T-helper 2 cell treated with Interferon-gamma antibody and Interleukin-4, amounts not matched to agents 5 μg/mL and 100 μg/mL, for 36 hours (primary cell): ENCODE results near the gene TARS2.

Experiments
- DNase-seq: peaks from one replicate; pipeline ENCODE4 v3.0.0; 2021; ENCODE audit warnings: low spot score
- H3K27ac Mint-ChIP-seq: one replicate; pipeline ENCODE4 v1.8.0; 2021; ENCODE audit warnings: mild to moderate bottlenecking, mixed read lengths
- H3K27me3 Mint-ChIP-seq: one replicate; pipeline ENCODE4 v1.8.0; 2021; ENCODE audit warnings: low read depth, mixed read lengths
- H3K36me3 Mint-ChIP-seq: one replicate; pipeline ENCODE4 v1.8.0; 2021; ENCODE audit warnings: low read depth, mixed read lengths
- H3K4me1 Mint-ChIP-seq: one replicate; pipeline ENCODE4 v1.8.0; 2021; ENCODE audit warnings: low read depth, mixed read lengths
- H3K4me3 Mint-ChIP-seq: one replicate; pipeline ENCODE4 v1.8.0; 2022; ENCODE audit warnings: mild to moderate bottlenecking, moderate library complexity, mixed read lengths
- H3K9me3 Mint-ChIP-seq: one replicate; pipeline ENCODE4 v1.8.0; 2021; ENCODE audit warnings: mixed read lengths

Gene TARS2

DNA sequence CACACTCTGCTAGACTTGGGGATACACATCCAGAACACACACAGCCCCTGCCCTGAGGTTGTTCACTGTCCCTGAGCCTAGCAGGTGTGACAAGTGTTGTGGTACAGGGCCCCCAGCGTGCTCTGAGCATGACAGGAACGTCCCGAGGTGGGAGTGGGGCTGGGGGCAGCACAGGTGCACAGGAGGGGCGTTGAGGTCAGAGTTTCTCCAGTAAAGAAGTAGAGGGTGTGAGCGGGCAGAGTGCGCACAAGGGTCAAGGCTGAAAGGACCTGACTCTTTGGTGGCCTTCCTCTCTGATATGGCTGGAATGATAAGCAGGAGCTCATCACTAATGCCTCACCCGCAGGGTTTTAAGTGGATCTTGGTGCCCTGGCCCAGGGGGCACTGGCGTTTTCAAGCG lies 27.0 kb downstream of the TARS2 start:
- no peaks in the 10 kb centered on the region for H3K9me3 Mint-ChIP-seq
- DNase-seq: no peak
- H3K27ac Mint-ChIP-seq: no peak overlapping the region
- no peaks in the 10 kb centered on the region for H3K27me3 Mint-ChIP-seq
- H3K36me3 Mint-ChIP-seq: peaks cover 4% of the 10 kb centered on the region
- H3K4me3 Mint-ChIP-seq: peak overlapping the region; percentile 90
- peaks cover 10% of the 10 kb centered on the region for H3K4me1 Mint-ChIP-seq

DNA sequence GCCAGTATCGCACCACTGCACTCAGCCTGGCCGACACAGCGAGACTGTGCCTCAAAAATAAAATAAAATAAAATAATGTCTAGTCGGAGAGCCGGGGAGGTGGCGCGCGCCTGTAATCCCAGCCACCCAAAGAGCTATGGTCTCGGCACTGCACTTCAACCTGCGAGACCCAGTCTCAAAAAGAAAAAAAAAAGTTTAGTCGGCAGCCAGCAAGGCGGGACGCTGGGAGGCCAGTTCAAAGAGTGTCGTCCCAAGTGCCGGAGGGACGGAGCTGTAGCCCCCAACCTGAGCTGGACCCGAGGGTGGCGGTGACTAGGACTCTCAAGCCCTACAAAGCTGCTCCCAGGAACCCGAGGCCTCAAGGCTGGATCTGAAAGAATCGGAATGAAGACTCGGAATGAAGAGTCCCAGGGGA lies 27.7 kb downstream of the TARS2 start:
- Mint-ChIP-seq H3K4me3 (peak overlapping the region; percentile 90), H3K27ac (no peak overlapping the region), H3K27me3 (no peaks in the 10 kb centered on the region), H3K9me3 (no peaks in the 10 kb centered on the region), H3K4me1 (peaks cover 10% of the 10 kb centered on the region), H3K36me3 (peaks cover 4% of the 10 kb centered on the region)
- no peak for DNase-seq

DNA sequence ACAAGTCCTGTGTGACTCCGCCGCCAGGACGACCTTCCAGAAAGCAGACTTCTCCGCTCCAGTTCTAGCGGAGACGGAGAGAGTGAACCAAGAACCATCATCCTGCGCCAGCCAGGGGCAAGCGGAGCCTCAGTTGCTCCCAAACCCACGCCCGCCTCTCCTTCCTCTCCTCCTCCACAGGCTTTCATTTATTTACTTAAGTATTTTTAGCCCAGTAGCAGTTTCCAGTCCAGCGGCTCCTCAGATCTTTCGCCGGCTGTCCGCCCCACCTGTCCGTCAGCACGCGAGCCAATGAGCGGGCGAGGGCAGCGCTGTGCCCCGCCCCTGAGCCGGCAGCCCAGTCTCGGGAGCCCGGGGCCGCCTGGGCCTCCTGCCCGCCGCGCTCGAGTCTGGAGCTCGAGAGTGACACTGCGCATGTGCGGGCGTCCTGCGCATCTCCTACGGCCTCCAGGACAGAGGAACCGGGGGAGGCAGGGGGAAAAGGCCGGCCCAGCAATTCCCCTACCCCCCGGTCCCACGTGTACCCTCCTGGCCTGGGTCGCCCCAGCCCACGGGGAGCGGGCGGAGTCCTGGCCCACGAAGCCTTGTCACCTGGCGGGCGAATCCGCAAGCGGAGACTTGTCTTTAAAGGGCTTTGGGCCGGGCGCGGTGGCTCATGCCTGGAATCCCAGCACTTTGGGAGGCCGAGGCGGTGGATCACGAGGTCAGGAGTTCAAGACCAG lies 28.3 kb downstream of the TARS2 start, which contains the start of gene FALEC:
TSS of gene FALEC (plus strand) at position 425 of the 722 bp plus-strand sequence.
- H3K4me1 Mint-ChIP-seq: peaks cover 10% of the 10 kb centered on the region
- peaks cover 4% of the 10 kb centered on the region for H3K36me3 Mint-ChIP-seq
- H3K4me3 Mint-ChIP-seq: peak within 1 kb of the TSS; percentile 90
- no peaks in the 10 kb centered on the region for H3K27me3 Mint-ChIP-seq
- peak within 1 kb of the TSS; percentile 47 for H3K27ac Mint-ChIP-seq
- H3K9me3 Mint-ChIP-seq: no peaks in the 10 kb centered on the region
- DNase-seq: peak; percentile 96

DNA sequence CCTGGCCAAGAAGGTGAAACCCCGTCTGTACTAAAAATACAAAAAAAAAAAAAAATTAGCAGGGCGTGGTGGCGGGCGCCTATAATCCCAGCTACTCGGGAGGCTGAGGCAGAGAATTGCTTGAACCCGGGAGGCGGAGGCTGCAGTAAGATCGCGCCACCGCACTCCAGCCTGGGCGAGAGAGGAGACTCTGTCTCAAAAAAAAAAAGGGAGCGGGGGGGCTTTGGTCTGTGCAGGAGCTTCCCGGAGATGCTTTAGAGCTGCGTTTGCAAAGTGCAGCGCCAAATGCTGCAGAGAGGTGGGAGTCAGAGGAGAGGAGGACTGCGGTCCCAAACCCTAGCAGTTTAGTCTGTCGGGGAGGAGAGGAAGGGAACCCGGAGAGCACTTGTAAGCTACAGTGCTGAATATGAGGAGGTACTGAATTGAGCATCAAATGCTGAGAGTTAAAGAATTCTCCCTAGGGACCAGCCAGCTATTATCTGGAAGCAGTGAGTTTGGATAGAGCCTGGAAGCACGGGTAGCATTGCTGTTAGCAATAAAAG lies 28.9 kb downstream of the TARS2 start:
- peak overlapping the region; percentile 24 for H3K27ac Mint-ChIP-seq

DNA sequence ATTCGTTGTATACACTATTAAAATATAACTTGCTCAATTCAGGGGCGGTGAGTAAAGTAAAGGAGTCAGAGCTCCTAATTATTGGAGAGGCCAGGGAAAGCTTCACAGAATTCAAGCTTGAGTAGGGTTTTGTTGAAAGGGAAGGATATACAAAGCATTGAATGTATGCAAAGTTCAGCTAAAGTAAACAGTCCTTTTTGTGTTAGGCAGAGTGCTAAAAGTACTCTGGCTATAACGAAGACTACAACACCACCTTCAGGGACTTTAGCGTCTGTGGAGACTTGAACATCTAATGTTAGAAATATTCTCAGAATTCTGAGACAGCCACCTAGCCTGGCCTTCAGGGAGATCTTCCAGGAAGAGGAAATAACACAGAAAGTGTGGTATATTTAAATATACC lies 29.4 kb downstream of the TARS2 start:
- no peaks in the 10 kb centered on the region for H3K27me3 Mint-ChIP-seq
- H3K9me3 Mint-ChIP-seq: no peaks in the 10 kb centered on the region
- peaks cover 4% of the 10 kb centered on the region for H3K36me3 Mint-ChIP-seq
- H3K27ac Mint-ChIP-seq: peak overlapping the region; percentile 24
- peak overlapping the region; percentile 90 for H3K4me3 Mint-ChIP-seq
- DNase-seq: no peak
- H3K4me1 Mint-ChIP-seq: peaks cover 12% of the 10 kb centered on the region

More for the DNA sequence above, 28.9 kb downstream of the TARS2 start:
- DNase-seq: no peak
- H3K36me3 Mint-ChIP-seq: peaks cover 4% of the 10 kb centered on the region
- H3K9me3 Mint-ChIP-seq: no peaks in the 10 kb centered on the region
- no peaks in the 10 kb centered on the region for H3K27me3 Mint-ChIP-seq
- H3K4me3 Mint-ChIP-seq: peak overlapping the region; percentile 90
- H3K4me1 Mint-ChIP-seq: peaks cover 11% of the 10 kb centered on the region

DNA sequence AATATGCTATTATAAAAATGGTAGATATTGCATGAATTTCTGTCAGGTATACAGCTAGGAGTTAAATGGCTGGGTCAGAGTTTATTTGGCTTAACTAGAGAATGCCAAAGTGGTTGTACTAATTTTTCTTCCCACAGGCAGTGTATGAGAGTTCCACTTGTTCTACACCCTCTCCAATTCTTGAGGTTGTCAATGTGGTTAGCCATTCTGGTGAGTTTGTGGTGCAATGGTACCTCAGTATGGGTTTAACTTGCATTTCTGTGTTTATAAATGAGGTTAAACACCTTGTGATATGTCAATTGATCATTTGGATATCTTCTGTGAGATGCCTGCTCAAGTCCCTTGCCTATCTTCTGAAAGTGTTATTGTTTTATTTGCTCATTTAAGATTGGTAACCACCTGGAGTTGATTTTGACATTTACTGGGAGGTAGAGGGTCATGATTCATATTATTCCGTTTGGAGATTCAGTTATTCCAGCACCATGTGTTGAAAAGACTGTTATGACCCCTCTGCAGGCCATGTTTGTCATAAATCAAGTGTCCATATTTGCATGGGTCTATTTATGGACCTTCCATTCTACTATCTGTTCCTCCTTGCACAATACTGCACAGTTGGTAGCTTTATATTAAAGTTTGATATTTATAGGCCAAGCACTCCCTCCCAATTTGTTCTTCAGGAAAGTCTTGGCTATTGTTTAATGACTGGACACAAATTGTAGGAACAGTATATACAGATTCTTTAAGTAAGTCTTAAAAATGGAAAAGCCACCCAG lies 34.2 kb downstream of the TARS2 start:
- DNase-seq: no peak
- Mint-ChIP-seq H3K9me3 (no peaks in the 10 kb centered on the region), H3K4me3 (no peak overlapping the region), H3K4me1 (peaks cover 7% of the 10 kb centered on the region), H3K27ac (no peak overlapping the region), H3K36me3 (no peaks in the 10 kb centered on the region), H3K27me3 (no peaks in the 10 kb centered on the region)

DNA sequence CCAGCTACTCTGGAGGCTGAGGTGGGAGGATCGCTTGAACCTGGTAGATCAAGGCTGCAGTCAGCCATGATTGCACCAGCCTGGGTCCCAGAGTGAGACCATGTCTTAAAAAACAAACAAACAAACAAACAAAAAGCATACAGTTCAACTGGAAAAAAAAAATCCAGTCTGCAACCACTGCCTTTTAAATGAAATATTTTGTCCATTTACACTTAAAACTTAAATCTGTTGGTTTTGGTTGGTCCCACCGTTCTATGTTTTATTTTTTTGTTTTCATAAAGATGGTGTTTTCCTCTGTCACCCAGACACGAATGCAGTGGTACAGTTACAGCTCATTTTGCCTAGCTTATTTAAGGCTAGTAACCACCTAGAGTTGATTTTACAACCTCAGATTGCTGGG lies 38.1 kb downstream of the TARS2 start:
- Mint-ChIP-seq H3K4me3 (no peak overlapping the region), H3K27ac (no peak overlapping the region), H3K4me1 (peaks cover 2% of the 10 kb centered on the region), H3K36me3 (no peaks in the 10 kb centered on the region), H3K9me3 (no peaks in the 10 kb centered on the region), H3K27me3 (no peaks in the 10 kb centered on the region)
- no peak for DNase-seq

DNA sequence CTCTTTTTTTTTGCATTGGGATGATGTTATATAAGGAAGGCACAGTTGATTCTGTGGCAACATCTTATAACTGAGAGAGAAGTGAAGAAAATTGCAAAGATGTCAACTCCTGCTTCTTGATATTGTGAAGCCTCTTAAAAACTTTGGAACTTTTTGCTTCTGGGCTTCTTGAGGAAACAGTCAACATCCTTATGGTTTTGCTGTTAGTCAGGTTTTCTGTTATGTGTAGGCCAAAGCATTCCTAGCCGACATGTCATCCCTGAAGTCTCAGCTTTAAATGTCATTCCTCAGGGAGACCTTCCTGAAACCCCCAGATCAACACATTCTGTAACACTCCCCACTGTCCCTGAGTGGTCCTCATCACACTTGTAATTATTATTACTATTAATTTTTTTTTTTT lies 41.0 kb downstream of the TARS2 start:
- no peak for DNase-seq
- Mint-ChIP-seq H3K4me1 (peaks cover 3% of the 10 kb centered on the region), H3K27ac (no peak overlapping the region), H3K27me3 (no peaks in the 10 kb centered on the region), H3K36me3 (no peaks in the 10 kb centered on the region), H3K4me3 (no peak overlapping the region), H3K9me3 (no peaks in the 10 kb centered on the region)

DNA sequence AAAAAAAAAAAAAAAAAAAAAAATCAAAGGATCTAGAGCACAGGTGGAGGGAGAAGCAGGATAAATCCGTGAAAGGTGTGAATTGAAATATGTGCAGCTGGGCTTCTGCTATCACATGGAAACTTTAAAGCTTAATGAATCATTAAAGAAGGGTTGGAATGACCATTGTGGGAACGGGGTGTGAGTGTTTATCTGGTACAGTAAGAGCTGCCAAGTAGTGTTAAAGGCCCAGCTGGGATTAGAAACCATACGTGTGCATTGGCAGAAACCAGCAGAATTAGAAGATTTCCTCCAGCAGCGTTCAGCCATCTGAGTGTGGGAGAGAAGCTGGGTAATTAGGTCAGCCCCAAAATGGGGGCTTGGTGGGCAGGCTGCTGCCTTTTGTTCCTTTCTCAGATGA lies 41.8 kb downstream of the TARS2 start:
- Mint-ChIP-seq H3K27me3 (no peaks in the 10 kb centered on the region), H3K9me3 (no peaks in the 10 kb centered on the region), H3K4me1 (peaks cover 3% of the 10 kb centered on the region), H3K27ac (no peak overlapping the region), H3K36me3 (no peaks in the 10 kb centered on the region), H3K4me3 (no peak overlapping the region)
- DNase-seq: no peak

DNA sequence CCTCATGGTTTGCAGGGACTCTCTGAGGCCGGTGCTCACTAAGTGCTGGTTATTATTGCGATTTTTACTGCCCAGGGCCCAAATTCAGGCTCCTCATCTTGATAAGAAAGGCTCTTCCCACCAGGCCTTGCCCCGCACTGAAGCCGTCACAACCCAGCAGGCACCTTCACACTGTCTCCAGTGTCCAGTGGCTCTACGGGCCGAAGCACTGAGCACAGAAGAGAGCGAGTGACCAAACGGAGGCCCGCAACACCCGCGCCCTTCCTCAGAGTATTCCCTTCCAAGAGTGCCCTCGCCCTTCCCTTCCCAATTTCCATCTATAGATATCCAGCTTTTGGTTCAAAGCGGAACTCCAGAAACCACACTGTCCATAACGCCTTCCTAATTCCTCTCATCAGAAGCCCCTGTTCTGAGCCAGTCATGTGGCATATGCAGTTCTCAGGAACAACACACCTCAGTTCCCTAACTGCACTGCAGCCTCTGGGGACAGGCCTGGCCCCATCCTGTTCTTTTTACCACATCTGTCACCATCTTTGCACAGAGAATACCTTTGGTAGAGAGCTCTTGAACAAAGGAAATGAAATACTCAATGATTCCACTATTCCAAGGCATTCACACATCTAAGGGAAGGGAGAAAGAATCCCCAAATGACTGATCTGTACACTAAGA lies 43.4 kb downstream of the TARS2 start:
- no peaks in the 10 kb centered on the region for H3K36me3 Mint-ChIP-seq
- H3K27ac Mint-ChIP-seq: no peak overlapping the region
- H3K4me3 Mint-ChIP-seq: no peak overlapping the region
- no peak for DNase-seq
- H3K9me3 Mint-ChIP-seq: no peaks in the 10 kb centered on the region
- peaks cover 3% of the 10 kb centered on the region for H3K4me1 Mint-ChIP-seq
- H3K27me3 Mint-ChIP-seq: no peaks in the 10 kb centered on the region

DNA sequence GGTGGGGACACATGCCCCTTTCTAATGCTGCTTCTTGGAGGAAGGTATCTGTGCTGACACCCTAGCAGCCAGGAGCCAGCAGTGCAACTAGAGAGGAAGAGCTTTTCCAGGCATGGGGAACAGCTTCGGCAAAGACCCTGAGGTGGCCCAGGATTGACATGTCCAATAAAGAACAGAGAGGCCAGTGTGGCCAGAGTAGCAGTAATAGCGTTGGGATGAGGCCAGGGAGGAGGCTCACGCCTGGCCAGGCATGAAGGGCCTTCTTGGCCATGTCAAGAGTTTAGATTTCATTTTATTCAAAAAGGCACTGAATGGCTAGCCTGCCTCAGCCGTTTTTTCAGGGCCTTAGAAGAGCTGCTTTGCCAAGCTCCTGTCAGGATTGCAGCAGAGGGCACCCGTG lies 45.6 kb downstream of the TARS2 start:
- Mint-ChIP-seq H3K4me3 (no peak overlapping the region), H3K27me3 (no peaks in the 10 kb centered on the region), H3K9me3 (no peaks in the 10 kb centered on the region), H3K4me1 (peaks cover 3% of the 10 kb centered on the region), H3K27ac (no peak overlapping the region), H3K36me3 (no peaks in the 10 kb centered on the region)
- DNase-seq: no peak

DNA sequence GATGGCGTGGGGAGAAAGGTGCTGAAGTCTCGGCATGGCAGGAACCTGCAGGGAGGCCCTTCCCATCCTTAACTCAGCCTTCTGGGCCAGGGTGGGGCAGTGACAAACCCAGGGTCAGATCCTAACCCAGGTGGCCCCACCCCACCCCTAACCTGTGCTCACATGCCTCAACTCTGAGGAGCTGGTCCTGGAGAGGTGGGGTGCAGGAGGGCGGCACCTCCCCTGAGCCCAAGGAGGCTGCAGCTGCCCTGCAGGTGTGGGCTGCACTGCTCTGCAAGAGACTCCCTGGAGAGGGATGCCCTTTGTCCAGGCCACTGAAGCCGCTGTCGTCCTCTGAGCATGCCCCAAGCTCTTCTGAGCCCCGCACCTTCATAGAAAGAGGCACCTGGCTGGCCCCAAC lies 46.8 kb downstream of the TARS2 start:
- Mint-ChIP-seq H3K36me3 (no peaks in the 10 kb centered on the region), H3K27ac (no peak overlapping the region), H3K27me3 (no peaks in the 10 kb centered on the region), H3K9me3 (no peaks in the 10 kb centered on the region), H3K4me3 (no peak overlapping the region), H3K4me1 (peaks cover 3% of the 10 kb centered on the region)
- DNase-seq: no peak

DNA sequence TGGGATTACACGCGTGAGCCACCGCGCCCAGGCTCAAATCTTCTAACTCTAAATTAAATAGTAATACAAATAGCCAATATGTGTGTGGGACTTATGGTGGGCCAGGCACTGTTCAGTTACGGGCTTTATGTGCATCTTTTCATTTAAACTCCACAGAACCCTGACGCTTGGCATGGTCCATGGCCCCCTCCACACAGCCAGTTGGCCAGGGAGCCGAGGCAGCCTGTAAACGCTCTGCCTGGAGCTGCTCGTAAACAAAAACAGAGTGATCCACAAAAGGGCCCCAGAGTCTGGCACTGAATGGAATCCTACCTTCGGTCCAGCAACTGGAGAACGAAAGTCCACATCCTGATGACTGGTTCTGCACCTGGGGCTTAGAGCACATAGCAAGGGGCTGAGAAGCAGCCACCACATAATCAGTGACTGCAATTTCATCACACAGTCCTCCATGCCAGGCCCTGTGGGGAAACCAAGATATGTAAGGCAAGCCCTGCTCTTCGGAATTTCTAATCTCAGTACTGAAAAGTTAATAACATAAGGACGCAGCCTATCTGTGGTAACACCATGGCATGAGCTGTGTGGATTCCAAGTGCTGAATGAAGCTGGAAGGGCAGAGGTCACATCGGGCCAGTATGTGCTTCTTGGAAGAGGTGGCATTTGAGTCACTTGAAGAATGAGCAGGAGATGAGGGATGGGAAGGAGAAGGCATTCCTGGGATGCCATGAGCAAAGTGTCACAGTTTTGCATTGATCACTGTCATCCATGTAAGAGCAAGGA lies 48.5 kb downstream of the TARS2 start:
- Mint-ChIP-seq H3K9me3 (no peaks in the 10 kb centered on the region), H3K4me3 (no peak overlapping the region), H3K27me3 (no peaks in the 10 kb centered on the region), H3K27ac (no peak overlapping the region), H3K36me3 (no peaks in the 10 kb centered on the region), H3K4me1 (peaks cover 3% of the 10 kb centered on the region)
- DNase-seq: no peak
